Measurements from ENCODE around the gene RPL7A.

RPL7A gene

DNA sequence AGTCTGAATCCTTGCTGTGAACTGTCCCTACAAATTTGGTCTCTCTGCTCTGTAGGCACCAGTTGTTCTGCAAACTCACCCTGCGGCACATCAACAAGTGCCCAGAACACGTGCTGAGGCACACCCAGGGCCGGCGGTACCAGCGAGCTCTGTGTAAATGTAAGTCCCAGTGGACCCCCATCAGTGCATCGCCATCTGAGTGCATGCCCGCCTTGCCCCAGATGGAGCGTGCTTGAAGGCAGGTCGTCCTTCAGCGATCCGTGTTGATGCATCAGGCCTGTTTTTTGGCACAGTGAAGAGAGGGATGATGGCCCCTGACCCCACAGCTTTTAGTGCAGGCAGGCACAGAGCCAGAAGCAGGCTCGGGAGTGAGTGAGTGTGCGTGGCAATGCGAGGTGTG is 9.6 kb downstream of the RPL7A start:
- Histone ChIP-seq H3K36me3 (ENCODE audit: control insufficient read depth, insufficient read depth, low read length) (peaks cover 54% of the 10 kb centered on the region), H3K27me3 (ENCODE audit: control insufficient read depth, insufficient read depth, low read length) (no peaks in the 10 kb centered on the region), H3K4me3 (ENCODE audit: low read depth, low read length) (peak overlapping the region; percentile 79), H3K27ac (ENCODE audit: low read depth, low read length) (no peak overlapping the region), H3K4me1 (ENCODE audit: control insufficient read depth, insufficient read depth, low read length) (0 out of 2 replicates have a peak, but pooled peaks cover 7% of the 10 kb centered on the region), H3K9me3 (ENCODE audit: control insufficient read depth, insufficient read depth, low read depth, low read length) (no peaks in the 10 kb centered on the region), H3K9ac (ENCODE audit: low read length) (no peak overlapping the region)

DNA sequence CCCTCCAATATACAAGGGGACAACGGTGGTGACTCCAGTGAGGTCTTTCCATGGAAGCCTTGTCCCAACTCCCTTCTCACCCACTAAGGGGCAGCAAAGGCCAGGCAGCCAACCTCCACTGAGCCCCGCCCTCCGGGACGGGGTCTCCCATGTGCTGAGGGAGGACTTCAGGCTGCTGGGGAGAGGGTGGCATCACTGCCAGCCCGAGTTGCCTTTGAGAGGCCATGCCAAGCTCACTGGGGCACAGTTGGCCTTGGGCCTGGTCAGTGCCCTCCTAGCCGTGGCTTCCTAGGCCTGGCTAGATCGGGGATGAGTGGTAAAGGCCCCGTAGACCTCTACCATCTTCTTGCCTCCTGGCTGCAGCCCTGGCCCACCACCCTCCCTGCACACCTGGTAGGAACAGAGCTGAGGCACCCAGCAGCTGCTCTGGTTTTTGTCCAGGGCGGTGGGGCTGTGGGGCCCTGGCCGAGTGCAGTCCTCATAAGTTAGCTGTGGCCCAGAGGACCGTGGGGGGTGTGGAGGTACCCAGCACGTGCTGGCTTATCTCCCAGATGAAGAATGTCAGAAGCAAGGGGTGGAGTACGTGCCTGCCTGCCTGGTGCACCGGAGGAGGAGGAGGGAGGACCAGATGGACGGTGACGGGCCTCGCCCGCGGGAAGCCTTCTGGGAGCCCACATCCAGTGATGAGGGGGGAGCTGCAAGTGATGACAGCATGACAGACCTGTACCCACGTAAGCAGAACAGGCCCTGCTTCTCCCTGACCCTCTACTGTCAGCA is 11.6 kb downstream of the RPL7A start:
- Histone ChIP-seq H3K9ac (ENCODE audit: low read length) (no peak overlapping the region), H3K4me1 (ENCODE audit: control insufficient read depth, insufficient read depth, low read length) (0 out of 2 replicates have a peak, but pooled peaks cover 7% of the 10 kb centered on the region), H3K4me3 (ENCODE audit: low read depth, low read length) (no peak overlapping the region), H3K27me3 (ENCODE audit: control insufficient read depth, insufficient read depth, low read length) (no peaks in the 10 kb centered on the region), H3K27ac (ENCODE audit: low read depth, low read length) (no peak overlapping the region), H3K9me3 (ENCODE audit: control insufficient read depth, insufficient read depth, low read depth, low read length) (no peaks in the 10 kb centered on the region), H3K36me3 (ENCODE audit: control insufficient read depth, insufficient read depth, low read length) (peaks cover 65% of the 10 kb centered on the region)

GRCh38 chr9:133360400-133361393 is 12.7 kb downstream of the RPL7A start:
- peaks cover 76% of the 10 kb centered on the region for H3K36me3 ChIP-seq (ENCODE audit: control insufficient read depth, insufficient read depth, low read length)
- H3K4me1 ChIP-seq (ENCODE audit: control insufficient read depth, insufficient read depth, low read length): 0 out of 2 replicates have a peak, but pooled peaks cover 7% of the 10 kb centered on the region
- H3K9ac ChIP-seq (ENCODE audit: low read length): no peak overlapping the region
- H3K27me3 ChIP-seq (ENCODE audit: control insufficient read depth, insufficient read depth, low read length): no peaks in the 10 kb centered on the region
- no peaks in the 10 kb centered on the region for H3K9me3 ChIP-seq (ENCODE audit: control insufficient read depth, insufficient read depth, low read depth, low read length)
- no peak overlapping the region for H3K27ac ChIP-seq (ENCODE audit: low read depth, low read length)
- no peak overlapping the region for H3K4me3 ChIP-seq (ENCODE audit: low read depth, low read length)

GRCh38 chr9:133361507-133362092 is 13.6 kb downstream of the RPL7A start:
- no peak overlapping the region for H3K9ac ChIP-seq (ENCODE audit: low read length)
- no peak overlapping the region for H3K27ac ChIP-seq (ENCODE audit: low read depth, low read length)
- H3K36me3 ChIP-seq (ENCODE audit: control insufficient read depth, insufficient read depth, low read length): peaks cover 85% of the 10 kb centered on the region
- 0 out of 2 replicates have a peak, but pooled peaks cover 7% of the 10 kb centered on the region for H3K4me1 ChIP-seq (ENCODE audit: control insufficient read depth, insufficient read depth, low read length)
- H3K4me3 ChIP-seq (ENCODE audit: low read depth, low read length): no peak overlapping the region
- H3K27me3 ChIP-seq (ENCODE audit: control insufficient read depth, insufficient read depth, low read length): no peaks in the 10 kb centered on the region
- no peaks in the 10 kb centered on the region for H3K9me3 ChIP-seq (ENCODE audit: control insufficient read depth, insufficient read depth, low read depth, low read length)

- H3K4me3 ChIP-seq (ENCODE audit: low read depth, low read length): no peak overlapping the region
- peaks cover 93% of the 10 kb centered on the region for H3K36me3 ChIP-seq (ENCODE audit: control insufficient read depth, insufficient read depth, low read length)
- no peaks in the 10 kb centered on the region for H3K27me3 ChIP-seq (ENCODE audit: control insufficient read depth, insufficient read depth, low read length)
- no peak overlapping the region for H3K27ac ChIP-seq (ENCODE audit: low read depth, low read length)
- H3K9me3 ChIP-seq (ENCODE audit: control insufficient read depth, insufficient read depth, low read depth, low read length): no peaks in the 10 kb centered on the region
- H3K9ac ChIP-seq (ENCODE audit: low read length): no peak overlapping the region
- 0 out of 2 replicates have a peak, but pooled peaks cover 3% of the 10 kb centered on the region for H3K4me1 ChIP-seq (ENCODE audit: control insufficient read depth, insufficient read depth, low read length)
These were observed 14.5 kb downstream of the RPL7A start for GRCh38 chr9:133362359-133363044.

GRCh38 chr9:133366435-133366834 is 18.4 kb downstream of the RPL7A start:
- no peak overlapping the region for H3K4me3 ChIP-seq (ENCODE audit: low read depth, low read length)
- H3K27me3 ChIP-seq (ENCODE audit: control insufficient read depth, insufficient read depth, low read length): no peaks in the 10 kb centered on the region
- no peaks in the 10 kb centered on the region; the same call in 1 of the 2 replicates for H3K4me1 ChIP-seq (ENCODE audit: control insufficient read depth, insufficient read depth, low read length)
- no peak overlapping the region for H3K27ac ChIP-seq (ENCODE audit: low read depth, low read length)
- peaks cover 97% of the 10 kb centered on the region for H3K36me3 ChIP-seq (ENCODE audit: control insufficient read depth, insufficient read depth, low read length)
- no peaks in the 10 kb centered on the region for H3K9me3 ChIP-seq (ENCODE audit: control insufficient read depth, insufficient read depth, low read depth, low read length)
- no peak overlapping the region for H3K9ac ChIP-seq (ENCODE audit: low read length)

GRCh38 chr9:133367221-133367620 is 19.2 kb downstream of the RPL7A start:
- Histone ChIP-seq H3K9me3 (ENCODE audit: control insufficient read depth, insufficient read depth, low read depth, low read length) (no peaks in the 10 kb centered on the region), H3K4me1 (ENCODE audit: control insufficient read depth, insufficient read depth, low read length) (no peaks in the 10 kb centered on the region; the same call in 1 of the 2 replicates), H3K27ac (ENCODE audit: low read depth, low read length) (no peak overlapping the region), H3K27me3 (ENCODE audit: control insufficient read depth, insufficient read depth, low read length) (no peaks in the 10 kb centered on the region), H3K36me3 (ENCODE audit: control insufficient read depth, insufficient read depth, low read length) (peaks cover 97% of the 10 kb centered on the region), H3K9ac (ENCODE audit: low read length) (no peak overlapping the region), H3K4me3 (ENCODE audit: low read depth, low read length) (no peak overlapping the region)

GRCh38 chr9:133367778-133368177 is 19.8 kb downstream of the RPL7A start:
- no peaks in the 10 kb centered on the region for H3K9me3 ChIP-seq (ENCODE audit: control insufficient read depth, insufficient read depth, low read depth, low read length)
- H3K4me3 ChIP-seq (ENCODE audit: low read depth, low read length): no peak overlapping the region
- H3K9ac ChIP-seq (ENCODE audit: low read length): no peak overlapping the region
- H3K27ac ChIP-seq (ENCODE audit: low read depth, low read length): no peak overlapping the region
- no peaks in the 10 kb centered on the region for H3K27me3 ChIP-seq (ENCODE audit: control insufficient read depth, insufficient read depth, low read length)
- H3K4me1 ChIP-seq (ENCODE audit: control insufficient read depth, insufficient read depth, low read length): no peaks in the 10 kb centered on the region; the same call in 1 of the 2 replicates
- peaks cover 97% of the 10 kb centered on the region for H3K36me3 ChIP-seq (ENCODE audit: control insufficient read depth, insufficient read depth, low read length)

DNA sequence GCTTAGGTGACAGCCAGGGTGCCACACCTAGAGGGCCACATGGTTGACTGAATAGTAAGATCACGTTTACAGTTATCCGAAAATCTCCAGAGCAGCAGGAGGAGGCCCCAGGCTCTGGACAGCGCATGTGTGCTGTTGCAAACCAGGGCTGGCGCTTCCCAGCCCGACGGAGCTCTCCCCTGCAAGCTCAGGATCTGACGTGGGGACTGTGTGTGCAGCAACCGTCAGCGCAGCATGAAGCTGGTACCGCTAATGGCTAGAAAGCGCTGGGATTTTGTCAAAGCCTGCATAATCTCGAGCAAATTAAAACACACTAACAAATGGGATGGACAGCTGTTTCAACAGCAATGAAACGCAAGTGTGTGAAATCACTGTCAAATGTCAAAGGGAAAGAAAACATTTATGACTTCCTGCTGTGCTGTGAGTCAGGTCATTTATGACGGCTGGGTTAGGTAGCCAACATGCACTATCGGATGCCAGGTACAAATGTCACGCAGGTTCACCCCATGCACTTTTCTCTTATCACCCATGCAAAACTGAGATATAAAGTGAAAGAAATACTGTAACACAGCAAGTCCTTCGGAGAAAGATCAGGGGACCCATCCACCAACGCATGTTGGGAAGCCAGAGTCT is 20.3 kb downstream of the RPL7A start:
- Histone ChIP-seq H3K36me3 (ENCODE audit: control insufficient read depth, insufficient read depth, low read length) (peaks cover 97% of the 10 kb centered on the region), H3K27me3 (ENCODE audit: control insufficient read depth, insufficient read depth, low read length) (no peaks in the 10 kb centered on the region), H3K9me3 (ENCODE audit: control insufficient read depth, insufficient read depth, low read depth, low read length) (no peaks in the 10 kb centered on the region), H3K9ac (ENCODE audit: low read length) (no peak overlapping the region), H3K27ac (ENCODE audit: low read depth, low read length) (no peak overlapping the region), H3K4me1 (ENCODE audit: control insufficient read depth, insufficient read depth, low read length) (no peaks in the 10 kb centered on the region; the same call in 1 of the 2 replicates), H3K4me3 (ENCODE audit: low read depth, low read length) (no peak overlapping the region)

DNA sequence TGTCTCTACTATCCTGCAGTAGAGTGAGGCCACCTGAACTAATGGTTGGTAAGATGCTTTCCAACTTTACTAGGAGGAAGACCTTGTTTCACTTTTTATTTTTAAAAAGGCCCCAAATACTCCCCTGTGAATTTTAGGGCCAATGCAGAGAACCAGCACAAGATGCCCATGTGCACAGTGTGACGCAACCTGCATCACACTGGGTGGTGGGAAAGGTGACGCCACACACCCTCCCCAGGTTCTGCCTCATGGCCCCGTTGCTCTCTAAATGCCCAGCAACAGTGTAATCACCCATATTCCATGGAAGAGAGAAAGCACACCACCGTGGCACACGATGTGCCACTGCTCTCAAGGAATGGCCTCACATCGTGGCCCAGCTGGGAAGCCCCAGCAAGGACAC is 21.4 kb downstream of the RPL7A start:
- H3K4me1 ChIP-seq (ENCODE audit: control insufficient read depth, insufficient read depth, low read length): no peaks in the 10 kb centered on the region; the same call in 1 of the 2 replicates
- H3K36me3 ChIP-seq (ENCODE audit: control insufficient read depth, insufficient read depth, low read length): peaks cover 86% of the 10 kb centered on the region
- H3K9ac ChIP-seq (ENCODE audit: low read length): no peak overlapping the region
- H3K27me3 ChIP-seq (ENCODE audit: control insufficient read depth, insufficient read depth, low read length): no peaks in the 10 kb centered on the region
- no peaks in the 10 kb centered on the region for H3K9me3 ChIP-seq (ENCODE audit: control insufficient read depth, insufficient read depth, low read depth, low read length)
- H3K4me3 ChIP-seq (ENCODE audit: low read depth, low read length): no peak overlapping the region
- no peak overlapping the region for H3K27ac ChIP-seq (ENCODE audit: low read depth, low read length)
